ENCODE data around the gene OBSCN. TPM values are rescaled to one million over a fixed set of nuclear protein-coding genes. Genes with fewer than 3 reads are reported as not detected.

Gene OBSCN
- total RNA-seq, 1 experiment from 2014 or later, result 33.3 TPM

GRCh38 chr1:228287541-228288425 lies 79.9 kb downstream of the OBSCN start:
- no peak overlapping the region for H3K4me2 ChIP-seq (ENCODE audit: insufficient read depth, insufficient read length, low read length)
- Mint-ChIP-seq H3K27me3 (ENCODE audit: low read depth) (no peaks in the 10 kb centered on the region), H3K27ac (no peak overlapping the region; a peak in 1 of 7 replicates), H3K4me1 (no peaks in the 10 kb centered on the region), H3K9me3 (peaks cover 0 to 3% of the 10 kb centered on the region in 2 experiments; a peak in 2 of 5 replicates), H3K36me3 (ENCODE audit: insufficient read depth in 1 of 3, low read depth in 3 of 3) (peaks cover 14 to 38% (median 25%) of the 10 kb centered on the region in 3 experiments; a peak in 6 of 7 replicates), H3K4me3 (no peak overlapping the region; a peak in 1 of 5 replicates)
- no peak overlapping the region for H4K8ac ChIP-seq (replicated peaks; ENCODE audit: insufficient read length, low read depth, low read length)
- H3K79me2 ChIP-seq (ENCODE audit: insufficient read depth, low read length), result no peaks in the 10 kb centered on the region
- no peaks in the 10 kb centered on the region for H3K23me2 ChIP-seq (ENCODE audit: insufficient read length, low read depth, low read length, poor library complexity, severe bottlenecking)
- no peak overlapping the region for H3K23ac ChIP-seq (ENCODE audit: insufficient read length, low read depth, low read length)
- no peak overlapping the region for H4K91ac ChIP-seq (ENCODE audit: insufficient read length, low read depth, low read length)
- no peaks in the 10 kb centered on the region for H4K20me1 ChIP-seq (ENCODE audit: control insufficient read depth, insufficient read depth, insufficient read length)
- H3K14ac ChIP-seq (ENCODE audit: insufficient read depth, low read length), result no peak overlapping the region; the same call in 1 of the 2 replicates
- TF ChIP-seq, protein P1, sequence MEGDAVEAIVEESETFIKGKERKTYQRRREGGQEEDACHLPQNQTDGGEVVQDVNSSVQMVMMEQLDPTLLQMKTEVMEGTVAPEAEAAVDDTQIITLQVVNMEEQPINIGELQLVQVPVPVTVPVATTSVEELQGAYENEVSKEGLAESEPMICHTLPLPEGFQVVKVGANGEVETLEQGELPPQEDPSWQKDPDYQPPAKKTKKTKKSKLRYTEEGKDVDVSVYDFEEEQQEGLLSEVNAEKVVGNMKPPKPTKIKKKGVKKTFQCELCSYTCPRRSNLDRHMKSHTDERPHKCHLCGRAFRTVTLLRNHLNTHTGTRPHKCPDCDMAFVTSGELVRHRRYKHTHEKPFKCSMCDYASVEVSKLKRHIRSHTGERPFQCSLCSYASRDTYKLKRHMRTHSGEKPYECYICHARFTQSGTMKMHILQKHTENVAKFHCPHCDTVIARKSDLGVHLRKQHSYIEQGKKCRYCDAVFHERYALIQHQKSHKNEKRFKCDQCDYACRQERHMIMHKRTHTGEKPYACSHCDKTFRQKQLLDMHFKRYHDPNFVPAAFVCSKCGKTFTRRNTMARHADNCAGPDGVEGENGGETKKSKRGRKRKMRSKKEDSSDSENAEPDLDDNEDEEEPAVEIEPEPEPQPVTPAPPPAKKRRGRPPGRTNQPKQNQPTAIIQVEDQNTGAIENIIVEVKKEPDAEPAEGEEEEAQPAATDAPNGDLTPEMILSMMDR (conservative IDR thresholded peaks at IDR 0.05), result no peak
- no peak overlapping the region for H2BK12ac ChIP-seq (ENCODE audit: insufficient read length, low read depth, low read length)
- H4K5ac ChIP-seq (ENCODE audit: insufficient read length, low read depth, low read length), result no peak overlapping the region
- no CpG with 5 or more reads among the region's 32 CpGs for WGBS (ENCODE audit: extremely low coverage, insufficient read length, low lambda C conversion rate)
- no peak overlapping the region for H2BK5ac ChIP-seq (ENCODE audit: insufficient read length, low read length)
- H3K9me3 ChIP-seq (ENCODE audit: control insufficient read depth, low read depth, low read length), result no peaks in the 10 kb centered on the region
- H3K9ac ChIP-seq (ENCODE audit: extremely low read depth, insufficient read length, low read length), result no peak overlapping the region
- H3K27me3 ChIP-seq (ENCODE audit: insufficient read depth, low read length), result no peaks in the 10 kb centered on the region
- H3T11ph ChIP-seq (ENCODE audit: low read length), result no peak overlapping the region
- no peak overlapping the region for H3K4ac ChIP-seq (ENCODE audit: low read depth, low read length)
- H3K4me1 ChIP-seq (ENCODE audit: insufficient read depth, low read length), result no peaks in the 10 kb centered on the region
- no peak overlapping the region for H3K56ac ChIP-seq (ENCODE audit: insufficient read length, low read depth, low read length)
- H2BK20ac ChIP-seq (ENCODE audit: low read depth, low read length, poor library complexity, severe bottlenecking), result no peak overlapping the region
- no peak for DNase-seq
- no peak overlapping the region for H2AK5ac ChIP-seq (ENCODE audit: insufficient read length, low read length)
- no peak overlapping the region for H2AFZ ChIP-seq (ENCODE audit: low read length)
- no peak overlapping the region for H2BK15ac ChIP-seq (ENCODE audit: low read depth, low read length)
- H3K27ac ChIP-seq (ENCODE audit: insufficient read length, low read depth, low read length), result no peak overlapping the region
- no peaks in the 10 kb centered on the region for H3K79me1 ChIP-seq (ENCODE audit: insufficient read depth, low read depth, low read length, poor library complexity, severe bottlenecking)
- H3K18ac ChIP-seq (ENCODE audit: insufficient read length, low read depth, low read length), result no peak overlapping the region
- no peak overlapping the region for H2BK120ac ChIP-seq (ENCODE audit: low read depth, low read length, poor library complexity, severe bottlenecking)

All from H9 (cell line).